Panc1 (cell line): Measurements from ENCODE around the gene C1orf87.

ENCODE experiments used
- CTCF ChIP-seq: fragments of 450-650 bp; IDR thresholded peaks from 2 replicates; pipeline ENCODE4 v1.5.1; 2017; ENCODE audit warnings: mild to moderate bottlenecking
- POLR2AphosphoS5 ChIP-seq: IDR thresholded peaks from 2 replicates; pipeline ENCODE4 v1.6.1; 2012; ENCODE audit warnings: mild to moderate bottlenecking, low read depth, low read length, moderate library complexity
- REST ChIP-seq, 2 experiments: IDR thresholded peaks; 2 replicates each; pipeline ENCODE4 v1.6.1; 2011 to 2012; ENCODE audit warnings: low read depth in 2 of 2, control low read depth in 1 of 2, low read length in 1 of 2, mild to moderate bottlenecking in 1 of 2, moderate library complexity in 1 of 2; ENCODE audit not compliant: insufficient read depth in 1 of 2

GRCh38 chr1:60071296-60071695, 2.3 kb downstream of the C1orf87 start:
- TF ChIP-seq CTCF, result no peak
- TF ChIP-seq POLR2AphosphoS5, result no peak
- TF ChIP-seq REST (IDR thresholded peaks at IDR 0.05; ENCODE audit: insufficient read depth in 1 of 2, low read depth in 2 of 2, low read length in 1 of 2), result no peak
